GM12878 (cell line): Measurements from ENCODE around the gene NUDT22. TPM values are rescaled to one million over a fixed set of nuclear protein-coding genes. Genes with fewer than 3 reads are reported as not detected.

Source experiments
- ATAC-seq: fragments of 200-7000 bp; cut with Tn5 transposase; 3 replicates; pipeline ENCODE4 v1.9.1; 2020; ENCODE audit warnings: mild to moderate bottlenecking, moderate library complexity
- BruUV-seq: library from RNA; stranded (reverse); fragments of 400-500 nt; replicated peaks from 2 replicates; lab custom pipeline; 2021; lab: Mats Ljungman, UMichigan
- CTCF ChIA-PET: fragments of 300-600 bp; sonication (Branson Sonifier 250); formaldehyde crosslinking; extraction: SDS; loops from one replicate; lab custom pipeline; 2021; ENCODE audit warnings: inconsistent platforms; lab: Yijun Ruan, JAX
- POLR2A ChIA-PET: fragments of 350-600 bp; formaldehyde crosslinking; extraction: SDS; loops from one replicate; lab custom pipeline; 2021; ENCODE audit warnings: inconsistent platforms; lab: Charles Lee
- RAD21 ChIA-PET: fragments of 300-600 bp; sonication (Branson Sonifier 250); formaldehyde crosslinking; loops from one replicate; lab custom pipeline; 2023; ENCODE audit warnings: antibody characterized with exemption; ENCODE audit not compliant: unreplicated experiment; lab: Charles Lee
- SMC1A ChIA-PET: fragments of 300-600 bp; sonication (Branson Sonifier 250); formaldehyde crosslinking; loops from one replicate; lab custom pipeline; 2023; ENCODE audit not compliant: unreplicated experiment, uncharacterized antibody; lab: Charles Lee
- DNase-seq: peaks from one replicate; pipeline ENCODE4 v3.0.0-alpha.2; 2011; ENCODE audit warnings: low read depth, low spot score
- FAIRE-seq: peaks from 3 replicates; lab custom pipeline; 2011; peaks lifted over from hg19 to GRCh38; lab: Jason Lieb, UNC
- H2AFZ ChIP-seq: 2 replicates; pipeline ENCODE4 v1.6.0; 2011; ENCODE audit warnings: low read depth, low read length, control low read depth; ENCODE audit not compliant: control insufficient read depth
- H3K27ac ChIP-seq: 2 replicates; pipeline ENCODE4 v1.5.1; 2011; ENCODE audit warnings: control low read depth; ENCODE audit not compliant: control insufficient read depth, insufficient read depth
- H3K27me3 ChIP-seq, 2 experiments: replicated peaks in 1 of 2; 2 replicates each; pipeline versions ENCODE4 v1.6.0 to v1.6.1; 2011; ENCODE audit warnings: low read length in 1 of 2; ENCODE audit not compliant: control insufficient read depth in 2 of 2, insufficient read depth in 2 of 2
- H3K36me3 ChIP-seq, 2 experiments: 2 replicates each; pipeline ENCODE4 v1.5.1; 2011; ENCODE audit warnings: low read length in 1 of 2; ENCODE audit not compliant: control insufficient read depth in 2 of 2, insufficient read depth in 2 of 2
- H3K4me1 ChIP-seq: 2 replicates; pipeline ENCODE4 v1.6.1; 2011; ENCODE audit warnings: mild to moderate bottlenecking, low read length, moderate library complexity, mixed read lengths; ENCODE audit not compliant: control insufficient read depth, insufficient read depth
- H3K4me2 ChIP-seq: 2 replicates; pipeline ENCODE4 v1.6.0; 2011; ENCODE audit warnings: control low read depth; ENCODE audit not compliant: control insufficient read depth, insufficient read depth
- H3K4me3 ChIP-seq: fragments of 200-600 bp; sonication (generic); 2 replicates; pipeline ENCODE4 v1.5.1; 2016
- H3K79me2 ChIP-seq: 2 replicates; pipeline ENCODE4 v1.6.0; 2011; ENCODE audit warnings: low read length; ENCODE audit not compliant: control insufficient read depth, insufficient read depth
- H3K9ac ChIP-seq: 2 replicates; pipeline ENCODE4 v1.8.0; 2011; ENCODE audit warnings: low read length, control low read depth, mixed read lengths; ENCODE audit not compliant: control insufficient read depth, insufficient read depth
- H3K9me3 ChIP-seq: replicated peaks from 3 replicates; pipeline ENCODE4 v1.5.1; 2011; ENCODE audit warnings: mild to moderate bottlenecking, low read length; ENCODE audit not compliant: control insufficient read depth, insufficient read depth
- H4K20me1 ChIP-seq: 2 replicates; pipeline ENCODE4 v1.6.0; 2011; ENCODE audit not compliant: control insufficient read depth, insufficient read depth
- BACH1 ChIP-seq: fragments of 450-650 bp; IDR thresholded peaks from 2 replicates; pipeline ENCODE4 v1.6.1; 2017; ENCODE audit warnings: mild to moderate bottlenecking, borderline replicate concordance
- BCLAF1 ChIP-seq: fragments of 450-650 bp; IDR thresholded peaks from 2 replicates; pipeline ENCODE4 v1.6.1; 2017; ENCODE audit warnings: antibody characterized with exemption, mild to moderate bottlenecking, moderate library complexity
- BHLHE40 ChIP-seq, 2 experiments: fragments of 450-650 bp in 1 of 2; IDR thresholded peaks; 2 replicates each; pipeline ENCODE4 v1.6.1; 2011 to 2017; ENCODE audit warnings: low read depth in 2 of 2, borderline replicate concordance in 1 of 2, improper control_type of control experiment in 1 of 2, low read length in 1 of 2, mild to moderate bottlenecking in 1 of 2
- ESRRA ChIP-seq: IDR thresholded peaks from 2 replicates; pipeline ENCODE4 v1.6.1; 2012; ENCODE audit warnings: mild to moderate bottlenecking, low read length, improper control_type of control experiment
- HDAC6 ChIP-seq: fragments of 200-600 bp; sonication (generic); IDR thresholded peaks from one replicate; pipeline ENCODE4 v1.8.0; 2017; ENCODE audit warnings: antibody characterized with exemption; ENCODE audit not compliant: unreplicated experiment
- IRF4 ChIP-seq: IDR thresholded peaks from 2 replicates; pipeline ENCODE4 v1.6.1; 2011; ENCODE audit warnings: low read depth, low read length
- MXI1 ChIP-seq: fragments of 150-350 bp; IDR thresholded peaks from 2 replicates; pipeline ENCODE4 v1.6.1; 2011; ENCODE audit warnings: low read depth, mild to moderate bottlenecking, inconsistent platforms, low read length, improper control_type of control experiment
- NFYA ChIP-seq: IDR thresholded peaks from 2 replicates; pipeline ENCODE4 v1.6.1; 2011; ENCODE audit warnings: low read depth, mild to moderate bottlenecking, low read length, improper control_type of control experiment, borderline replicate concordance
- NR2C1 ChIP-seq: fragments of 450-650 bp; IDR thresholded peaks from 2 replicates; pipeline ENCODE4 v1.6.1; 2017; ENCODE audit warnings: antibody characterized with exemption, mild to moderate bottlenecking, moderate library complexity
- RB1 ChIP-seq: fragments of 450-650 bp; formaldehyde crosslinking; IDR thresholded peaks from 2 replicates; pipeline ENCODE4 v1.6.1; 2017; ENCODE audit warnings: mild to moderate bottlenecking, borderline replicate concordance
- SREBF1 ChIP-seq: IDR thresholded peaks from 2 replicates; pipeline ENCODE4 v1.6.1; 2012; ENCODE audit warnings: mild to moderate bottlenecking, low read length
- TCF7 ChIP-seq: IDR thresholded peaks from 2 replicates; pipeline ENCODE4 v1.6.1; 2014; ENCODE audit warnings: antibody characterized with exemption, borderline replicate concordance
- ZNF384 ChIP-seq: IDR thresholded peaks from 2 replicates; pipeline ENCODE4 v1.6.1; 2012; ENCODE audit warnings: low read depth, mild to moderate bottlenecking, low read length, improper control_type of control experiment, borderline replicate concordance
- WGBS: methylation state at CpG from one replicate; pipeline ENCODE4 v1.1.6; 2016; ENCODE audit warnings: low lambda C conversion rate; ENCODE audit not compliant: insufficient replicate concordance, insufficient coverage; ENCODE audit errors: missing lambda C conversion rate; 5-methylcytosine and 5-hydroxymethylcytosine counted together
- in situ Hi-C: fragments of 300-500 bp; cut with MboI; formaldehyde crosslinking; loops from 9 replicates; pipeline ENCODE4 v1.14.3; 2018; ENCODE audit warnings: mixed read lengths
- intact Hi-C: fragments of 100-400 bp; cut with micrococcal nuclease; formaldehyde crosslinking; loops from one replicate; pipeline ENCODE4 v1.14.2; 2022; ENCODE audit not compliant: unreplicated experiment
- polyA plus RNA-seq, 11 experiments: library from polyadenylated mRNA; depleted of rRNA in 4 of 11; unstranded in 6 of 11; stranded (reverse) in 5 of 11; fragments of >200 nt; fragmentation: Nextera tagmentation in 4 of 11; fragmentation: Illumina TruSeq in 1 of 11; extraction: Ambion mirVana in 4 of 11; extraction: Trizol in 1 of 11; gene quantifications; 1 replicate in 1 of 11; 2 replicates in 10 of 11; pipeline versions ENCODE4 v1.2.1 to v1.2.3, GENCODE V29; 2011 to 2016; ENCODE audit warnings: inconsistent platforms in 2 of 11, missing spikeins in 2 of 11, low read depth in 1 of 11
- total RNA-seq, 4 experiments: library from RNA; depleted of rRNA in 3 of 4; stranded (reverse); fragments of >200 nt in 3 of 4; fragmentation: Illumina TruSeq in 1 of 4; extraction: Trizol in 1 of 4; gene quantifications; 2 replicates each; pipeline versions ENCODE4 v1.2.1 to v1.2.3, GENCODE V29; 2013 to 2021
- TF ChIP-seq, protein P1 (sequence below): IDR thresholded peaks from 2 replicates; pipeline ENCODE4 v1.6.1; 2011; ENCODE audit warnings: borderline replicate concordance, low read depth, mild to moderate bottlenecking, moderate library complexity, low read length; ENCODE audit not compliant: insufficient read depth, poor library complexity, severe bottlenecking
- TF ChIP-seq, protein P2 (sequence below): IDR thresholded peaks from 2 replicates; pipeline ENCODE4 v1.6.1; 2011; ENCODE audit warnings: low read depth, low read length, improper control_type of control experiment, borderline replicate concordance
- TF ChIP-seq, protein P3 (sequence below): IDR thresholded peaks from 2 replicates; pipeline ENCODE4 v1.6.1; 2012; ENCODE audit warnings: low read length, inconsistent platforms

Gene NUDT22
- total and polyA plus RNA-seq, 10 of the 15 experiments (the other 5 are each of a cell fraction or from before 2014, with no cell fraction given) = 6.7 to 115 (median 64.7) TPM

GRCh38 chr11:64254326-64254725 is 28.3 kb downstream of the NUDT22 start:
- RAD21 ChIA-PET = no interaction called here

More at GRCh38 chr11:64254326-64254725, 28.3 kb downstream of the NUDT22 start:
- Histone ChIP-seq H3K4me2 (no peak overlapping the region), H3K4me1 (peaks cover 7% of the 10 kb centered on the region), H3K9me3 (no peaks in the 10 kb centered on the region), H3K27ac (no peak overlapping the region), H3K36me3 (peaks cover 0 to 5% of the 10 kb centered on the region in 2 experiments; a peak in 2 of 4 replicates), H4K20me1 (no peaks in the 10 kb centered on the region), H3K27me3 (no peaks in the 10 kb centered on the region), H3K79me2 (no peaks in the 10 kb centered on the region; the same call in 1 of the 2 replicates), H2AFZ (no peak overlapping the region), H3K9ac (no peak overlapping the region), H3K4me3 (no peak overlapping the region)
- no peak for DNase-seq
- BruUV-seq = no TSS peak
- CTCF ChIA-PET = interaction anchor here (1.1 to 1.3 kb wide), 2 partner anchors 50 to 63 kb away, joined by 3 read pairs; partner anchors contain the start of genes PRDX5 and TRMT112
- 73% methylated on average over 7 of the region's 7 CpGs for WGBS
- POLR2A ChIA-PET = interaction anchor here (1.9 kb wide), 1 partner anchor 16 kb away, joined by 5 read pairs; no protein-coding TSS in a partner anchor
- FAIRE-seq = no peak
- in situ Hi-C loops (no loop called here), intact Hi-C loops (no loop called here)
- TF ChIP-seq, protein P1, sequence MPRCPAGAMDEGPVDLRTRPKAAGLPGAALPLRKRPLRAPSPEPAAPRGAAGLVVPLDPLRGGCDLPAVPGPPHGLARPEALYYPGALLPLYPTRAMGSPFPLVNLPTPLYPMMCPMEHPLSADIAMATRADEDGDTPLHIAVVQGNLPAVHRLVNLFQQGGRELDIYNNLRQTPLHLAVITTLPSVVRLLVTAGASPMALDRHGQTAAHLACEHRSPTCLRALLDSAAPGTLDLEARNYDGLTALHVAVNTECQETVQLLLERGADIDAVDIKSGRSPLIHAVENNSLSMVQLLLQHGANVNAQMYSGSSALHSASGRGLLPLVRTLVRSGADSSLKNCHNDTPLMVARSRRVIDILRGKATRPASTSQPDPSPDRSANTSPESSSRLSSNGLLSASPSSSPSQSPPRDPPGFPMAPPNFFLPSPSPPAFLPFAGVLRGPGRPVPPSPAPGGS = no peak
- TF ChIP-seq ZNF384 (no peak), ESRRA (no peak), NFYA (no peak), HDAC6 (no peak), IRF4 (no peak), MXI1 (no peak), RB1 (no peak), TCF7 (no peak), BHLHE40 (IDR thresholded peaks at IDR 0.05; ENCODE audit: borderline replicate concordance in 1 of 2, low read depth in 2 of 2, low read length in 1 of 2) (no peak), SREBF1 (no peak), NR2C1 (no peak), BCLAF1 (no peak), BACH1 (no peak)
- TF ChIP-seq, protein P2, sequence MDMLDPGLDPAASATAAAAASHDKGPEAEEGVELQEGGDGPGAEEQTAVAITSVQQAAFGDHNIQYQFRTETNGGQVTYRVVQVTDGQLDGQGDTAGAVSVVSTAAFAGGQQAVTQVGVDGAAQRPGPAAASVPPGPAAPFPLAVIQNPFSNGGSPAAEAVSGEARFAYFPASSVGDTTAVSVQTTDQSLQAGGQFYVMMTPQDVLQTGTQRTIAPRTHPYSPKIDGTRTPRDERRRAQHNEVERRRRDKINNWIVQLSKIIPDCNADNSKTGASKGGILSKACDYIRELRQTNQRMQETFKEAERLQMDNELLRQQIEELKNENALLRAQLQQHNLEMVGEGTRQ = no peak
- TF ChIP-seq, protein P3, sequence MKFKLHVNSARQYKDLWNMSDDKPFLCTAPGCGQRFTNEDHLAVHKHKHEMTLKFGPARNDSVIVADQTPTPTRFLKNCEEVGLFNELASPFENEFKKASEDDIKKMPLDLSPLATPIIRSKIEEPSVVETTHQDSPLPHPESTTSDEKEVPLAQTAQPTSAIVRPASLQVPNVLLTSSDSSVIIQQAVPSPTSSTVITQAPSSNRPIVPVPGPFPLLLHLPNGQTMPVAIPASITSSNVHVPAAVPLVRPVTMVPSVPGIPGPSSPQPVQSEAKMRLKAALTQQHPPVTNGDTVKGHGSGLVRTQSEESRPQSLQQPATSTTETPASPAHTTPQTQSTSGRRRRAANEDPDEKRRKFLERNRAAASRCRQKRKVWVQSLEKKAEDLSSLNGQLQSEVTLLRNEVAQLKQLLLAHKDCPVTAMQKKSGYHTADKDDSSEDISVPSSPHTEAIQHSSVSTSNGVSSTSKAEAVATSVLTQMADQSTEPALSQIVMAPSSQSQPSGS = no peak
- SMC1A ChIA-PET = interaction anchor here (1.1 kb wide), 1 partner anchor 50 kb away, joined by 5 read pairs; no protein-coding TSS in a partner anchor
- ATAC-seq = no peak
